Keratinocyte (primary cell): ENCODE data around the gene FNBP1.

Experiments used
- EZH2 ChIP-seq: IDR thresholded peaks from one replicate; pipeline ENCODE4 v1.6.1; 2012; ENCODE audit warnings: inconsistent platforms, mild to moderate bottlenecking, low read length, moderate library complexity
- TF ChIP-seq, protein P1 (sequence below), 3 experiments: IDR thresholded peaks in 1 of 3; conservative IDR thresholded peaks in 1 of 3; optimal IDR thresholded peaks in 1 of 3; 2 replicates in 2 of 3; 3 replicates in 1 of 3; pipeline versions ENCODE3 to v1.5.1; 2011; ENCODE audit warnings: low read length in 3 of 3, mild to moderate bottlenecking in 3 of 3, moderate library complexity in 2 of 3, control low read depth in 1 of 3, inconsistent platforms in 1 of 3; ENCODE audit not compliant: insufficient read depth in 2 of 3; ENCODE audit errors: extremely low read depth in 1 of 3

DNA sequence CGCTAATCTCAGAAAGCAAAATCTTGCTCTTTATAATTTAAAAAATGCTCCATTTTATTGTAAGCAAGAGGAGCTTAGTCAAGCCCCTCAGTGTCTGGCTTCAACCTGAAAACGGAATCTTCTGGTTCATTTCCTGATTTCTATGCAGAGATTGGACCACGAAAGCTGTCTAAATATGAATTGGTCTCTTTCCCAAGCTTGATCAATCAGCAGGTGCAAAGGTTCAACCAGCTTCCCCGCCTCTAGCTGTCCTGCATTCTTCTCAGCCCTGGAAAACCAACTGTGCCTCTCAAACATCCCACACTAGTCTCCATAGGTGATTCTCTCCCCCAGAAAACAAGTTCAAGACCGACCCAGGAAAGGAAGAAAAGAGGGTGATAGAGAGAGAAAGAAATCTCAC, 34.5 kb downstream of the FNBP1 start:
- TF ChIP-seq, protein P1, sequence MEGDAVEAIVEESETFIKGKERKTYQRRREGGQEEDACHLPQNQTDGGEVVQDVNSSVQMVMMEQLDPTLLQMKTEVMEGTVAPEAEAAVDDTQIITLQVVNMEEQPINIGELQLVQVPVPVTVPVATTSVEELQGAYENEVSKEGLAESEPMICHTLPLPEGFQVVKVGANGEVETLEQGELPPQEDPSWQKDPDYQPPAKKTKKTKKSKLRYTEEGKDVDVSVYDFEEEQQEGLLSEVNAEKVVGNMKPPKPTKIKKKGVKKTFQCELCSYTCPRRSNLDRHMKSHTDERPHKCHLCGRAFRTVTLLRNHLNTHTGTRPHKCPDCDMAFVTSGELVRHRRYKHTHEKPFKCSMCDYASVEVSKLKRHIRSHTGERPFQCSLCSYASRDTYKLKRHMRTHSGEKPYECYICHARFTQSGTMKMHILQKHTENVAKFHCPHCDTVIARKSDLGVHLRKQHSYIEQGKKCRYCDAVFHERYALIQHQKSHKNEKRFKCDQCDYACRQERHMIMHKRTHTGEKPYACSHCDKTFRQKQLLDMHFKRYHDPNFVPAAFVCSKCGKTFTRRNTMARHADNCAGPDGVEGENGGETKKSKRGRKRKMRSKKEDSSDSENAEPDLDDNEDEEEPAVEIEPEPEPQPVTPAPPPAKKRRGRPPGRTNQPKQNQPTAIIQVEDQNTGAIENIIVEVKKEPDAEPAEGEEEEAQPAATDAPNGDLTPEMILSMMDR (optimal IDR thresholded peaks at IDR 0.05 in 1 of 3, IDR thresholded peaks at IDR 0.05 in 1 of 3, conservative IDR thresholded peaks at IDR 0.05 in 1 of 3; ENCODE audit: extremely low read depth in 1 of 3, insufficient read depth in 2 of 3, low read length in 3 of 3), result no peak
- TF ChIP-seq EZH2, result no peak
